ENCODE data around the gene LRCH3.
"Not testable (repeated sequence)": the region's sequence is repeated elsewhere in the genome, so short reads cannot be mapped to it uniquely, and the experiment has no call there.

Gene LRCH3

DNA sequence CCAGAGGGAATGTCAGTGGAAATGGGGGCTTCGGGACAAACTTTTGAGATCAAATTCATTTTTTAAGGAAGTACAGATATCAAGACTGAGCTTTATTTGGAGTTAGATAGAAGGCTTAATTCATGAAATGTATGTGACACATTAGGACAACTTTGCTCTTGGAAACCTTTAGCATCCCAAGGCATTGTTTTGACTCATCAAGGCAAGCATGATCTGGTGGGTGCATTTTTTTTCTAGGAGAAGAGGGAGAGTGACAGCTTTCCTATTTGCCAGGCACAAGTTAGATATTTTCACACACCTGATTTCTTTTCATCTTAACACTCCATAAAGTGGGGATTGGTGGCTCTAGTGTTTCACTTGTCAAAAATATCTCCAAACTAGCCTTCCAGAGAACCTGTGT lies 97.5 kb downstream of the LRCH3 start:
- DNase-seq: no peak

DNA sequence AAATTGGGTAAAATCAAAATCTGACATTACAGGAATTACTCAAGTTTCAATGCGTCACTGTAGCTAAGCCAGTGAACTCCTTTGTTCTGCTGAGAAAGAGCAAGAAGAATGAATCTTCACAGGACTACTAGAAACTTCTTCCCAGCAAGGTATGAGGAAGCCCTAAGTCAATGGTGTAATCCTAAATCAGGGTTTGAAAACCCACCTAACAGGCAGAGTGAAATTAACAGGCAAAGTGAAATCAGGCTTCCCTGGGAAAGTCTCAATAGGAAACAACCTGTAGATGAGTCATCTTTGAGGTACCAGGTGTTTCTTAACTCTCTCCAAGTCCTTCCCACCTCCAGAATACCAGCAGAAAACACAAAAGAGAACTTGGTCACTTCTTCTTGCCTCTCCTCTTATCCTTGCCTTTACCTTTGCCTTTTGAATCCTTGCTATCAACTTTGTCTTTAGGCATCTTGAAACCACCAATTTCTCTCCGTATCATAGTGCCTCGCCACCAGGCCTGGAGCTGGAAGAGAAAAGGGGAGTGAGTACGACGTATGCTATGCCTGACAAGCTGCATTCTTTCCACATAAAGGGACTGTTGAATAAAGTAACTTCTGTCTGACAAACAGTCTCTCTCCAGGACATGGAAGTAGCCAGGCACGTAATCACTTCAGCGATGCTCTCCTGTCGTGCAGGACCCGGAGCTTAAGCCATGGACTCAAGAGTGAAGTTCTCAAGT lies 98.3 kb downstream of the LRCH3 start:
- DNase-seq: no peak

DNA sequence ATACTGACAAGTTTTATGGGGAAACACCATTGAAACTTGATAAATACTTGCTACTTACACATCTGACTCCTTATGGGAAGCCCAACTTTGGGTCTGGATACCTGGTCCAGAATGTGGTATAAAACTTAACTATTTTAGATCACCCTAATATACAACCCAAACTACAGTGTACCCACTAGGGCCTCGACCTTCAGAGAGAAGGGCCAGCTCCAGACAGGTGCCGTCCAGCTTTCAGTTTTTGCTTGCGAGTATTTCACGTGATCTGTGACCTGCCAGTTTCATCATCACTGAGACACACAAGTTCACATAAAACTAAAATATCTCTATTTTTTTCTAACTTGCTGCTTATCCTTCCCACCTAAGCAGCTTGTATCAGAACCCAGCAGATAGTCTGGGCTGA lies 99.6 kb downstream of the LRCH3 start:
- DNase-seq: no peak

- no peak for DNase-seq
These were observed 101.1 kb downstream of the LRCH3 start for GRCh38 chr3:197892162-197892561.

GRCh38 chr3:197896421-197896820 lies 105.4 kb downstream of the LRCH3 start:
- DNase-seq: no peak

DNA sequence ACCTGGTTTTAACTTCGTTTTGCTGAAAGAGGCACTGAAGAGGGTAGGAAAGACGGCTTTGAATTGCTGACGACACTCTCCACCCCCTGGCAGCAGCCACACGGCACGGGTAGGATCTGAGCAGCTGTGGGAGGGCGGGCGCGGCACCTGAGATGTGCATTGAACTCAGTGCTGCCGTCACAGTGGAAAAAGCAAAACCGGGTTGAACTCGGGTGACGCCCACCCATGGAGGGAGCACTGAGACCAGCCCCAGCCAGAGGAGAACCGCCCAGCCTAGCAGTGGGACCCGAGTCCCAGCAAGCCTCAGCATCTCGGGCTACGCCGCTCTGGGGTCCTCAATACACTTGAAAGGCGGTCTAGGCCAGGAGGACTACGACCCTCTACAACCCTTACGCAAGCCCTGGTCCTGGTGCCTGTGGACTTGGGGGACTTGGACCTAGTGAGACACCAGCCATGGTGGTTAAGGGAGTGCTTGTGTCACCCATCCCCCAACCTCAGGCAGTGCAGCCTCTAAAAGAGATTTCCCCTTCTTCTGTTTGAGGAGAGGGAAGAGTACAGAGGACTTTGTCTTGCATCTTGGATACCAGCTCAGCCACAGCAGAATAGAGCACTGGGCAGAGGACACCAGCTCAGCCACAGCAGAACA lies 108.9 kb downstream of the LRCH3 start:
- DNase-seq: no peak

DNA sequence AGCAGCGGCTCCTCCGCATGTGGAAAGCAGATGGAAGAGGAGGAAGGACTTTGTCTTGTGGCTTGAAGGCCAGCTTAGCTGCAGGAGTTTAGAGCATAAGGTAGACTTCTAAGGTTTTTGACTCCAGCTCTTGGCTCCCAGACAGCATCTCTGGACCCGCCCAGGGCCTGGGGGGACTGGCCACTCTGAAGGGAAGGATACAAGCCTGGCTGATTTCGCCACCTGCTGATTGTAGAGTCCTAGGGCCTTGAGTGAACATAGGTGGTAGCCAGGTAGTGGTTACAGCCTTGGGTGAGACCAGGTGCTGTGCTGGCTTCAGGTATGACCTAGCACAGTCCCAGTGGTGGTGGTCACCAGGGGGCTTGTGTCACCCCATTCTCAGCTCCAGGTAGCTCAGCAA lies 110.6 kb downstream of the LRCH3 start:
- no peak for DNase-seq

DNA sequence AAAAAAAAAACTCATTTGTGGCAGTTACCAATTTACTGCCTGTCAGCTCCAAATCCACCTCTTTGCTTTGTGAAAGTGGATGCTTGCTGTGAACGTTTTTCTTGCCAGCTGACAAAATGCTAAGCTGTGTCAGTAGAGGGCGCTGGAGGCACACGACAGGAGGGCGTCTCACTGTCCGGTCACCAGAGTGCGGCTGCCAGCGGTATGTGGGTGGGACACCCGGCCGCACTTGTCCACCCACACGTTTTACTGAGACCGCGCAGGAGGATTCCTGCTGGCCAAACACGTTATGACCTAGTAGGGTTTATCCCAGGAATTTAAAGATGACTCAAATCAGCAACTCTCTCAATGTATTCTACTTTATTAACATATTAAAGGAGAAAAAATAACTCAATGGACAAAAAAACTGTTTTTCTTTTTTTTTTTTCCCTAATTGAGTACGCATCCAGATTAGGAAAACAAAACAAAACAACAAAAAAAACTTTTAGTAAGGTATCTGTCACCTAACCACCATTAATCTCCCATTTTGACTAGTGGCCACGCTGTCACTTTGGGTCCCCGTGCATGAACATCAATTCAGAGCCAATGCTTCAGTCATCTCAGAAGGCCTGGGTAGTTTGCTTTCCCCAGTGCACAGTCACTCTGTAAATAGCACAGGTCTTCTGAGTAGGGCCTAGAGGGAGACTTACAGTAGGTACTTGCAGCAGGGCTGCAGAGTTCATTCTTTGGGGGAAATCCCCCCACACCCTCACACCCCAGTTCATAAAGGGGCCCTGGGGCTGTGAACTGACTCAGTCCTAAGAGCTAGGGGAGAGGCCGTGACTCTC lies 115.2 kb downstream of the LRCH3 start:
- DNase-seq: peak; percentile 71

DNA sequence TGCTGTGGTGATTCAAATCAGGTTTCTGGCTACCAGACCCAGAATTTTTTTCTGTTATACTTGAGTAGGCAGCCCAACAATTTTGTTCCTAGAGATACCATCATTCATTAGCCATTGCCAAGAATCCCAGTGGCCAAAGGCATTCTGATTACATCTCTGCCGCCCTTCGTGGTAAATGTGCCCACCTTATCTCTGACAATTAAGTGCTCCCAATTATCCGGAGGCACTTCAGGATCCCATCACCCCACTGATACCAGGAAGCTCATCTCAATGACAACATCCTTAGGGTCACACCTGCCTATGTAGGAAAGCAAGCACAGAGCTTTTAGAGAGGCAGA lies 115.8 kb downstream of the LRCH3 start:
- DNase-seq: no peak

DNA sequence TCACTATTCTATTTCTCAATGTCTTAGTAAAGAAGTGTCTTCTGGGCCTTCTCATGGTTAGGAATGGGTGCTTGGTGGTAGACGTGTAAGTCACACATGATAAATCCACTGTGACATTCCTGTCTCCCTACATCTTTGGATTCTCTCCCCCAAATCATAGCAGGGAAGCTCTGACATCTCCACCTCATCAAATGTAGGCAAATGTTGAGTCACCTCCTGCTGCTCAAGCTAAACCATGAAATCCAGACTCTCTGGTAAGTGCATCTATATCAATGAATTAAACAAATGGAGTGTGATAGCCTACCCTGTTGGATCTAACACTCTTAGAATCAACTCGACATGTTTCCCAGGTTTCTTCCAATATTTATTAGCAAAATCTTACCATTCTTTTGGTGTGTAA lies 116.1 kb downstream of the LRCH3 start:
- no peak for DNase-seq

DNA sequence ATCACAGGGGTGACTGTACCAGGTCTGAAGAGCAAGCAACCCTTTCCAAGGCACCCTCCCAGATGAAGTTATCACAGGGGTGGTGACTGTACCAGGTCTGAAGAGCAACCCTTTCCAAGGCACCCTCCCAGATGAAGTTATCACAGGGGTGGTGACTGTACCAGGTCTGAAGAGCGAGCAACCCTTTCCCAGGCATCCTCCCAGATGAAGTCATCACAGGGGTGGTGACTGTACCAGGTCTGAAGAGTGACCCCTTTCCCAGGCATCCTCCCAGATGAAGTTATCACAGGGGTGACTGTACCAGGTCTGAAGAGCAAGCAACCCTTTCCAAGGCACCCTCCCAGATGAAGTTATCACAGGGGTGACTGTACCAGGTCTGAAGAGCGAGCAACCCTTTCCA lies 117.5 kb downstream of the LRCH3 start:
- DNase-seq: not testable (repeated sequence)

DNA sequence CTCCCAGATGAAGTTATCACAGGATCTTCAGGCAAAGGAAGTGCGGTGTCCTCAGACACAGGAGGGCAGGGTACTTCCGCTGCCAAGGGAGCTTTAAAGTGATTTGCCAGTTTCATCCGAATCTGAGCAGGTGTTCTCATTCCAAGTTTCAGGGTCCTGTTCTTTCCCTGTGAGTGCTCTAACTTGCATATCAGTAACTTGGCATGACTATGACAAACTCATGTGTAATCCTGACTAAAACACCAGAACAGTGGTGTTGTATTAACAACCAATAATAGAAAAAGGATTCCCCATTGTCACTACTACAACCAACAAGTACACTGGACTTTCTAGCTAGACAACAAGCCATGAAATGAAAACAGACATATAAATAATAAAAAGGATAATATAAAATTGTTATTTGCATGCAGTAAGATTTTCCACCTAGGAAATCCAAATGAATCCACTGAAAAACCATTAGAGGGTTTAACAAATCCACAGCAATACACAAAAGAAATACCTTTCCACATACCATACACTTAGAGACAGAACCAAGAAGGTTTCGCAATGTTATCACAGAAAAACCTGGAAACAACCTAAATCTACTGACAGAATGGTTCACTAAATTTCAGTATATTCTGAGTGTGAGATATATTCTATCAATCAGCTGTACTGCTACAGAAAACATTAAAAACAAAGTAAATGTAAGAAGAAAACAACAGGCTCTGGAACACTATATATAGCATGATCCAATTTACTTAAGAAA lies 118.1 kb downstream of the LRCH3 start:
- no peak for DNase-seq

GRCh38 chr3:197912741-197913476 lies 121.9 kb downstream of the LRCH3 start:
- DNase-seq: no peak

GRCh38 chr3:197913641-197914380 lies 122.8 kb downstream of the LRCH3 start:
- no peak for DNase-seq

DNA sequence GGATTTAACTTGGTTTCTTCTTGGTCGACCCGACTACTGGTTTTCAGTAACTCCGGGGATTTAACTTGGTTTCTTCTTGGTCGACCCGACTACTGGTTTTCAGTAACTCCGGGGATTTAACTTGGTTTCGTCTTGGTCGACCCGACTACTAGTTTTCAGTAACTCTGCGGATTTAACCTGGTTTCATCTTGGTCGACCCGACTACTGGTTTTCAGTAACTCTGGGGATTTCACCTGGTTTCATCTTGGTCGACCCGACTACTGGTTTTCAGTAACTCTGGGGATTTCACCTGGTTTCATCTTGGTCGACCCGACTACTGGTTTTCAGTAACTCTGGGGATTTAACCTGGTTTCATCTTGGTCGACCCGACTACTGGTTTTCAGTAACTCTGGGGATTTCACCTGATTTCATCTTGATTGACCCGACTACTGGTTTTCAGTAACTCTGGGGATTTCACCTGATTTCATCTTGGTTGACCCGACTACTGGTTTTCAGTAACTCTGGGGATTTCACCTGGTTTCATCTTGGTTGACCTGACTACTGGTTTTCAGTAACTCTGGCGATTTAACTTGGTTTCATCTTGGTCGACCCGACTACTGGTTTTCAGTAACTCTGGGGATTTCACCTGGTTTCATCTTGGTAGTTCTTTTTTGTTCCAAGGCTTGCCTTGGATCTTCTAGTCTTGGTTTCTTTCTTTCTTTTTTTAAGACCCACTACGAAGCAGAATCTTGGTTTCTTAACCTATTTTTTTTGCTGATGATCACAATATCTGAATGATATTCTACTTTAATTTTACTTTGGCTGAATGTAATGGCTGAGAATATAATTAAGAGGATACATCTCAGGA lies 130.6 kb downstream of the LRCH3 start:
- DNase-seq: not testable (repeated sequence)

- no peak for DNase-seq
These were observed 135.4 kb downstream of the LRCH3 start for GRCh38 chr3:197926418-197926817.

GRCh38 chr3:197927578-197927977 lies 136.5 kb downstream of the LRCH3 start:
- not testable (repeated sequence) for DNase-seq

GRCh38 chr3:197936819-197937384 lies 145.8 kb downstream of the LRCH3 start:
- DNase-seq: no peak

All from activated T-cell treated with anti-CD3 and anti-CD28 coated beads, Interleukin-2, amount 50 U/mL, for 1 hour (primary cell).